Bone marrow (tissue), 2 donors: ENCODE results near the gene KCNC3.

Source experiments
- DNase-seq, 2 donors: peaks; one replicate each; lab custom pipeline; 2025; lab: John Stamatoyannopoulos, UW

KCNC3 gene

GRCh38 chr19:50329146-50329925 is at the start of gene KCNC3:
TSS of gene KCNC3 (minus strand) at chr19:50329377. CDS start at chr19:50329082, 295 bp downstream.
- DNase-seq, result peak in 1 of 2 donors; percentile 90

GRCh38 chr19:50378863-50379236 is 49.7 kb upstream of the KCNC3 start:
- DNase-seq, result no peak

- no peak for DNase-seq
These were observed 49.1 kb upstream of the KCNC3 start for GRCh38 chr19:50378169-50378862.

- DNase-seq, result no peak
These were observed 48.3 kb upstream of the KCNC3 start for GRCh38 chr19:50377517-50377916.

- DNase-seq, result no peak
These were observed 47.9 kb upstream of the KCNC3 start for GRCh38 chr19:50377051-50377461.

- peak; percentile 91 to 93 for DNase-seq
These were observed 47.2 kb upstream of the KCNC3 start, which contains the start of gene NR1H2 for GRCh38 chr19:50376166-50377050. TSS of gene NR1H2 (plus strand) at chr19:50376457. CDS start at chr19:50377606, 1,149 bp downstream.

- DNase-seq, result no peak
These were observed 42.8 kb upstream of the KCNC3 start for GRCh38 chr19:50371914-50372475.

GRCh38 chr19:50368649-50369570 is 39.7 kb upstream of the KCNC3 start:
- DNase-seq, result peak; percentile 57 to 84

- DNase-seq, result no peak
These were observed 36.5 kb upstream of the KCNC3 start, which contains the start of gene NAPSA for GRCh38 chr19:50365434-50366306. TSS of gene NAPSA (minus strand) at chr19:50365639. CDS start at chr19:50365621, 18 bp downstream.

GRCh38 chr19:50362656-50363424 is 33.7 kb upstream of the KCNC3 start:
- no peak for DNase-seq

- DNase-seq, result no peak
These were observed 32.8 kb upstream of the KCNC3 start for GRCh38 chr19:50362030-50362412.

- no peak for DNase-seq
These were observed 32.3 kb upstream of the KCNC3 start for GRCh38 chr19:50361290-50362029.

GRCh38 chr19:50359328-50359818 is 30.2 kb upstream of the KCNC3 start:
- DNase-seq, result no peak

- DNase-seq, result peak; percentile 36 to 71
These were observed 29.5 kb upstream of the KCNC3 start for GRCh38 chr19:50358483-50359327.

GRCh38 chr19:50357178-50358100 is 28.3 kb upstream of the KCNC3 start:
- peak; percentile 73 to 92 for DNase-seq

- no peak for DNase-seq
These were observed 27.6 kb upstream of the KCNC3 start for GRCh38 chr19:50356691-50357177.
